Hematopoietic multipotent progenitor cell (in vitro differentiated cells): ENCODE measurements around the gene MFF. TPM values are rescaled to one million over a fixed set of nuclear protein-coding genes. Genes with fewer than 3 reads are reported as not detected.

Source experiments
- DNase-seq, 3 donors: peaks; one replicate each; pipeline ENCODE4 v3.0.0-alpha.2; 2011 to 2015; ENCODE audit warnings: low read depth in 2 of 3, low spot score in 2 of 3
- total RNA-seq: library from RNA; depleted of rRNA; stranded (reverse); fragments of >200 nt; gene quantifications from one replicate; pipeline ENCODE4 v1.2.3, GENCODE V29; 2012

Gene MFF, protein sequence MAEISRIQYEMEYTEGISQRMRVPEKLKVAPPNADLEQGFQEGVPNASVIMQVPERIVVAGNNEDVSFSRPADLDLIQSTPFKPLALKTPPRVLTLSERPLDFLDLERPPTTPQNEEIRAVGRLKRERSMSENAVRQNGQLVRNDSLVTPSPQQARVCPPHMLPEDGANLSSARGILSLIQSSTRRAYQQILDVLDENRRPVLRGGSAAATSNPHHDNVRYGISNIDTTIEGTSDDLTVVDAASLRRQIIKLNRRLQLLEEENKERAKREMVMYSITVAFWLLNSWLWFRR
- 34.2 TPM for total RNA-seq

- DNase-seq: peak; percentile 89 to 96 (median 96)
Observed at GRCh38 chr2:227324995-227325838, at the start of gene MFF. MFF (plus strand) TSS chr2:227325251; CDS start chr2:227330666, 5,415 bp downstream.

GRCh38 chr2:227280895-227281294 is 44.2 kb upstream of the MFF start:
- no peak for DNase-seq

GRCh38 chr2:227285741-227286236 is 39.3 kb upstream of the MFF start:
- no peak for DNase-seq

DNA sequence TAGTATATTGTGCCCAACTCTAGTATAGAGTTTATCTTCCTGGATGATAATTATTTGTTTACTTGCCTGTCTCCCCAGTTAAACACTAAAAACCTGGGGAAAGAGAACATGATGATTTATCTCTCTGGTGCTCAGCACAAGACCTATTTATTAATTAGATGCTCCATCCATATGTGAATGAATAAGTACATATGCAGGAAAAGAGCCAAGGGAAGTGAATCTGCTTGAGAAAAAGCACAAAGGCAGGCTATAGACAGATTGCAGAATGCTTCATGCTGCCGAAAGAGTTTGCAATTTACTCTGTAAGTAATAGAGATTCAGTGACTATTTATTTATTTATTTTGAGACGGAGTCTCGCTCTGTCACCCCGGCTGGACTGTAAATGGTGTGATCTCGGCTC is 37.3 kb upstream of the MFF start:
- DNase-seq: no peak

- DNase-seq: no peak
Observed at GRCh38 chr2:227292314-227292713, 32.7 kb upstream of the MFF start.

- DNase-seq: no peak
Observed at GRCh38 chr2:227293531-227293930, 31.5 kb upstream of the MFF start.

GRCh38 chr2:227295806-227296205 is 29.2 kb upstream of the MFF start:
- DNase-seq: no peak

- DNase-seq: no peak
Observed at GRCh38 chr2:227296671-227297405, 28.2 kb upstream of the MFF start.

DNA sequence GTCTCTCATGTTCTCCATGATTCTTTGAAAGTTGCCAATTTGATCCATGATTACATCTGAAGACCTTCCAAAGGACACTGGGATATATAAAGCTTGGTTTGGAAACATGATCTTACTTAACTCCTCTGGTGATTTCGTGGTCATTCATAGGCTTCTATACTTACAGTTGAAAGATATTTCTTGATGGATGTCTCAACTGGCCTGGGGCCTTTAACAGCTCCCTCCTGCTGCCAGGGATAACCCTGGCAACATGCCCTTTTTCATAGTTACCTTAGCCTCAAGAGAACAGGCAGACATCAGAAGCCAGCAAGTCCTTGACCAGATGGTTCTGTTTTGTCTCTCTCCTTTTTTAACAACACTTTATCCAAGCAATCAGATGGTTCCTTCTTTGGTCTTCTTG is 23.5 kb upstream of the MFF start:
- DNase-seq: no peak

- no peak for DNase-seq
Observed at GRCh38 chr2:227308784-227309183, 16.3 kb upstream of the MFF start.

- DNase-seq: no peak
Observed at GRCh38 chr2:227310756-227311110, 14.3 kb upstream of the MFF start.

DNA sequence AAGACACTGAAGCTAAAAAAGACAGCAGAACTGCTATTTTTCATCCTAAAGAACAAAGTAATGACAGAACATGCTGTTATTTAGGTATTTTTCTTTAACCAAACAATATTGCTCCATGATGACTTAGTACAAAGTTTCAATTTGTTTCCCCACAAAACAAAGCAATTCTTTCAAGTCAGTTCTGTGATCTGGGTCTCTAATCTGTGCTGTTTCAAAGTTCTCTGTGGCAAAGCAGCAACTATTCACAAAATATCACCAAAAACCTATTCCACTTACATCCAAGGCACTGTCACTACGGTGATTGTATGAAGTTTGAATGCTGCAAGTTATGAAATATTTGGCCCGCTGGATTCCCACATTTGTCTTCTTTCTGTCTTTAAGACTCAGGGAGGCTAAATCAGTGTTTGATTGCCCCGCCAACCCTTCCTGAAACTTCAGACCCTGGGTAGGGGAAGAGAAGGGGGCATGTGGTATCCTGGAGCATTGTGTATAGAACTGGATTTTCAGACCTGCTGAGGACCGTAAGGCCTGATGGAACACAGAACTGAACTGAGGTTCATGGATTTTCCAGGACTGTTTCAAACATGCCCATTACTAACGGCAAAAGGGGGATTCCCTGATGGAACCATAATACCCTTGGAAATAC is 13.1 kb upstream of the MFF start:
- DNase-seq: no peak

DNA sequence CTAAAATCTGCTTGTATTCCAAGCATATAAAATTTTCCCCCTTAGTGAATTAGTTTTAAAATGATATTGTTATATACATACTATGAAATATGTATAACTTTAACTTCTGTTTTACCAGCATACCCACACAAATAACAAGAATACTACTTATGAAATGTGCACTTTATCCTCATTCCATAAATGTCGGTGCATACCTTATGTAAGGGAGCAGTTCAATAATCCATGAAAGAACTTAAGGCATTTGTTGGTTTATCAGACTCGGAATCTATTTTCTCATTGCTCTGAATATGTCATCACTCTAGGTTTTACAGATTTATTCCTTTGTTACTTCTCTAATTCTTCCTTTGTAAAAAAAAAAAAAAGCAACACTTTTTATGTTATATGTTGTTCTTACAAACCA is 12.5 kb upstream of the MFF start:
- DNase-seq: no peak

DNA sequence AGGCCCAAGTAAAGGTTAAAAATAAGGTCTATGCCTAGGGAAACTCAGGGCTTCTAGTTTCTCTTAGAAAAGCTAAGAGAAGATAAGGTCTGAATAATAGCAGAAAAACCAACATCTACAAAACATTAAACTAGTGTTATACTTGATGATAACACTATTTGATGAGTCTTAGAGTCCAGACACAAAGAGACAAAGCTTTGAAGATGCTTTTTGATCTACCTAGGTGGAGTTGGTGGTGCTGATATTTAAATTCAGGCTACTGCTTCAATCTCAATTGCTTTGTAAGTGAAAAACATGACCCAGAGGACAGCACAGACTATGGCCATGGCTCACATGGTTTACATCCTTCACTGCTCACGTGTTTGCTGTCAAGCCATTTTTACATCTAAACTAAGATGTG is 11.7 kb upstream of the MFF start:
- no peak for DNase-seq

GRCh38 chr2:227317834-227318233 is 7.2 kb upstream of the MFF start:
- DNase-seq: no peak

GRCh38 chr2:227320305-227321094 is 4.6 kb upstream of the MFF start:
- no peak for DNase-seq

DNA sequence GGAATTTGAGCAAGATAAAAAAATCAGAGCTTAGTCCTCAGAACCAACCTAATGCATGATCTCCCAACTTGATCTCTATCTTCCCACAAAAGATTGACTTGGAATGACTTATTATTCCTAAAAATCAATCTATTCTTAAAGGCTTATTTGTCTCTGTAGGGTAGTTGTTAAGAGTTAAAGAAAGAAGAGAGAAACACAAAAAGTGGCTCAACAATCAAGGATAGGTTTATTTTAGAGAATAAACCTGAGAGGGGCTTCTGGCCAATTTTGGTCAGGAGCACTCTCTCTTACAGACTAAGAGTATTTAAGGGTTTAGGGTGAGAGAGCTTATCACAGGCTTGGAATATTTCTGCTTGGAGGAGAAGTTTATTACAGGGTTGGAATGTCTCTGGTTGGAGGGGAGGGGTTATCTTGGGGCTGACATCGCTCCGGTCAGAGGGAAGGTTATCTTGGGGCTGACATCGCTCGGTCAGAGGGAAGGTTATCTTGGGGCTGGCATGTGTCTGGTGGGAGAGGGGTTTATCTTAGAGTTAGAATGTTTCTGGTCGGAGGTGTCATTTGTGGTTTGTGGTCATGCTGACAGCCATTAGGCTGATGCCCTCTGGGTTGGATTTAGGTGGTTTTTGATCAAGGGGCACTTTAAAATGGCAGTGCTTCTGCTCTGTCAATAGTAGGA is 2.4 kb upstream of the MFF start:
- peak in 2 of 3 donors; percentile 10 to 22 for DNase-seq

GRCh38 chr2:227323818-227324217 is 1.2 kb upstream of the MFF start:
- DNase-seq: no peak

DNA sequence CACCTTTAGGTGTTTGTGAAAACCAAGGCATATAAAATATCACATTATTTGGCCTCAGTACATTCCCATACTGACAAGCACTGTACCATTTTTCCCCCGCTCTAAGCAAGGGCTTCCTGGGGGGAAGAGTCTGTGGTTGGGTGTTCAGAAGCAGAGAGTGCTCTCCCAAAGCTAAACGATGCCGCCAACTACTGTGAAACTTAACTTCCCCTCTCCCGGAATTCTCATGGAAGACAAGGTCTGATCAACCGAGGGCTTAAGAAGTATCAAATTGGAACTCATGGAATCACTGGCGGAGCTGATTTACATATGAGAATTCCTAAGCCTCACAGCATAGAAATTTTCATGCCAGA is 433 bp upstream of the MFF start:
- no peak for DNase-seq

DNA sequence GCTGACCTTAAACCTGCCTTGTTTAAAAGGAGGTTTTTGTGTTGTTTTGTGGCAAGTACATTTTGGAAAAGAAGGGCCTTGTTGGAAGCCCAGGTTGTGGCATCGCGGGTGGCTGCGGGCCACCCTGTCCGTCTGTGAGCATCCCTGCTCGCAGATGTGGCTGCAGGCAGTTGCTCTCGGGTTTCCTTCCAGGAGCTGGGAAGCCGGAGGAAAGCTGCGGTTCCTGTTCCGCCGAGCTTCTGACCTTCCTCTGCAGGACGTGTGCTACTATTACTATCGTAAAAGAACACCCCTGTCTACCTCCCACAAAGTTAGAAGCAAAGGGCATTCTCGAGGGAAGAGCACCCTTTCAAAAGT is 766 bp downstream of the MFF start:
- DNase-seq: peak in 1 of 3 donors; percentile 8
